H9 (cell line): ENCODE data around the gene VAV2. TPM values are rescaled to one million over a fixed set of nuclear protein-coding genes. Genes with fewer than 3 reads are reported as not detected.
A peak's percentile ranks its signal among the peaks of the same experiment; 100 is the strongest.

Experiments used
- DNase-seq: peaks from one replicate; pipeline ENCODE4 v3.0.0-alpha.2; 2017
- H2AFZ ChIP-seq: one replicate; pipeline ENCODE4 v1.6.1; 2013; ENCODE audit warnings: mild to moderate bottlenecking, low read length, control low read depth, moderate library complexity
- H2AK5ac ChIP-seq: 2 replicates; pipeline ENCODE4 v1.6.1; 2013; ENCODE audit warnings: low read length, control low read depth, mixed read lengths; ENCODE audit not compliant: insufficient read length
- H2BK120ac ChIP-seq: one replicate; pipeline ENCODE4 v1.6.1; 2013; ENCODE audit warnings: low read depth, mild to moderate bottlenecking, low read length, control low read depth, inconsistent platforms; ENCODE audit not compliant: poor library complexity, severe bottlenecking
- H2BK12ac ChIP-seq: 2 replicates; pipeline ENCODE4 v1.6.1; 2013; ENCODE audit warnings: low read length, control low read depth, mixed read lengths, low read depth; ENCODE audit not compliant: insufficient read length
- H2BK15ac ChIP-seq: 2 replicates; pipeline ENCODE4 v1.6.1; 2013; ENCODE audit warnings: low read depth, low read length, control low read depth
- H2BK20ac ChIP-seq: one replicate; pipeline ENCODE4 v1.6.1; 2013; ENCODE audit warnings: low read depth, mild to moderate bottlenecking, low read length, control low read depth, inconsistent platforms; ENCODE audit not compliant: poor library complexity, severe bottlenecking
- H2BK5ac ChIP-seq: 2 replicates; pipeline ENCODE4 v1.6.1; 2013; ENCODE audit warnings: low read length, control low read depth, mixed read lengths; ENCODE audit not compliant: insufficient read length
- H3K14ac ChIP-seq: 2 replicates; pipeline ENCODE4 v1.6.1; 2013; ENCODE audit warnings: low read length, control low read depth; ENCODE audit not compliant: insufficient read depth
- H3K18ac ChIP-seq: 2 replicates; pipeline ENCODE4 v1.6.1; 2013; ENCODE audit warnings: low read depth, mild to moderate bottlenecking, mixed read lengths, low read length, control low read depth; ENCODE audit not compliant: insufficient read length
- H3K23ac ChIP-seq: 2 replicates; pipeline ENCODE4 v1.6.1; 2013; ENCODE audit warnings: low read length, control low read depth, mixed read lengths, low read depth; ENCODE audit not compliant: insufficient read length
- H3K23me2 ChIP-seq: 2 replicates; pipeline ENCODE4 v1.6.1; 2013; ENCODE audit warnings: low read depth, mild to moderate bottlenecking, mixed read lengths, low read length, control low read depth; ENCODE audit not compliant: insufficient read length, poor library complexity, severe bottlenecking
- H3K27ac ChIP-seq: 2 replicates; pipeline ENCODE4 v1.5.1; 2013; ENCODE audit warnings: low read length, control low read depth, mixed read lengths, low read depth; ENCODE audit not compliant: insufficient read length
- H3K27me3 ChIP-seq: 2 replicates; pipeline ENCODE4 v1.6.1; 2013; ENCODE audit warnings: low read length, control low read depth, inconsistent platforms; ENCODE audit not compliant: insufficient read depth
- H3K4ac ChIP-seq: 2 replicates; pipeline ENCODE4 v1.6.1; 2013; ENCODE audit warnings: low read depth, mild to moderate bottlenecking, control low read depth, inconsistent platforms, low read length, moderate library complexity
- H3K4me1 ChIP-seq: 2 replicates; pipeline ENCODE4 v1.6.1; 2013; ENCODE audit warnings: low read length, control low read depth, inconsistent platforms; ENCODE audit not compliant: insufficient read depth
- H3K4me2 ChIP-seq: 2 replicates; pipeline ENCODE4 v1.6.1; 2013; ENCODE audit warnings: low read length, control low read depth, mixed read lengths; ENCODE audit not compliant: insufficient read length, insufficient read depth
- H3K56ac ChIP-seq: 2 replicates; pipeline ENCODE4 v1.6.1; 2013; ENCODE audit warnings: low read depth, mild to moderate bottlenecking, mixed read lengths, low read length, control low read depth; ENCODE audit not compliant: insufficient read length
- H3K79me1 ChIP-seq: 2 replicates; pipeline ENCODE4 v1.6.1; 2013; ENCODE audit warnings: low read depth, mild to moderate bottlenecking, moderate library complexity, low read length, control low read depth, inconsistent platforms; ENCODE audit not compliant: insufficient read depth, poor library complexity, severe bottlenecking
- H3K79me2 ChIP-seq: 2 replicates; pipeline ENCODE4 v1.6.1; 2013; ENCODE audit warnings: low read length, control low read depth, inconsistent platforms; ENCODE audit not compliant: insufficient read depth
- H3K9ac ChIP-seq: 2 replicates; pipeline ENCODE4 v1.6.1; 2013; ENCODE audit warnings: low read length, control low read depth, mixed read lengths; ENCODE audit not compliant: insufficient read length; ENCODE audit errors: extremely low read depth
- H3K9me3 ChIP-seq: one replicate; pipeline ENCODE4 v1.6.1; 2013; ENCODE audit warnings: low read depth, low read length, inconsistent platforms; ENCODE audit not compliant: control insufficient read depth
- H3T11ph ChIP-seq: one replicate; pipeline ENCODE4 v1.6.1; 2013; ENCODE audit warnings: mild to moderate bottlenecking, low read length, control low read depth, inconsistent platforms
- H4K20me1 ChIP-seq: one replicate; pipeline ENCODE4 v1.6.1; 2013; ENCODE audit not compliant: control insufficient read depth, insufficient read length, insufficient read depth
- H4K5ac ChIP-seq: 2 replicates; pipeline ENCODE4 v1.6.1; 2013; ENCODE audit warnings: low read depth, mild to moderate bottlenecking, mixed read lengths, low read length, control low read depth; ENCODE audit not compliant: insufficient read length
- H4K8ac ChIP-seq: replicated peaks from 2 replicates; pipeline ENCODE4 v1.6.1; 2013; ENCODE audit warnings: low read length, control low read depth, mixed read lengths, low read depth; ENCODE audit not compliant: insufficient read length
- H4K91ac ChIP-seq: 2 replicates; pipeline ENCODE4 v1.6.1; 2013; ENCODE audit warnings: low read depth, mild to moderate bottlenecking, moderate library complexity, mixed read lengths, low read length, control low read depth; ENCODE audit not compliant: insufficient read length
- H3K27ac Mint-ChIP-seq, 3 experiments: 2 replicates in 2 of 3; 3 replicates in 1 of 3; pipeline ENCODE4 v1.8.0; 2020 to 2021; ENCODE audit warnings: mixed read lengths in 3 of 3, mild to moderate bottlenecking in 1 of 3, moderate library complexity in 1 of 3
- H3K27me3 Mint-ChIP-seq: 2 replicates; pipeline ENCODE4 v1.8.0; 2021; ENCODE audit warnings: low read depth, mild to moderate bottlenecking, moderate library complexity, mixed read lengths
- H3K36me3 Mint-ChIP-seq, 3 experiments: 2 replicates in 2 of 3; 3 replicates in 1 of 3; pipeline ENCODE4 v1.8.0; 2020 to 2021; ENCODE audit warnings: low read depth in 3 of 3, mixed read lengths in 3 of 3; ENCODE audit not compliant: insufficient read depth in 1 of 3
- H3K4me1 Mint-ChIP-seq, 2 experiments: 2 replicates each; pipeline ENCODE4 v1.8.0; 2020; ENCODE audit warnings: mixed read lengths in 2 of 2
- H3K4me3 Mint-ChIP-seq, 2 experiments: 2 replicates in 1 of 2; 3 replicates in 1 of 2; pipeline ENCODE4 v1.8.0; 2020 to 2021; ENCODE audit warnings: mild to moderate bottlenecking in 2 of 2, mixed read lengths in 2 of 2, moderate library complexity in 1 of 2
- H3K9me3 Mint-ChIP-seq, 2 experiments: 2 replicates in 1 of 2; 3 replicates in 1 of 2; pipeline ENCODE4 v1.8.0; 2020; ENCODE audit warnings: mild to moderate bottlenecking in 2 of 2, mixed read lengths in 2 of 2, moderate library complexity in 1 of 2
- WGBS: extraction: QIAGEN DNeasy Blood & Tissue Kit; methylation state at CpG from one replicate; pipeline ENCODE4 v1.1.7; 2013; ENCODE audit warnings: missing lambda C conversion rate, low lambda C conversion rate, mixed read lengths; ENCODE audit not compliant: insufficient read length; ENCODE audit errors: extremely low coverage; 5-methylcytosine and 5-hydroxymethylcytosine counted together
- total RNA-seq: library from RNA; stranded (reverse); gene quantifications from 2 replicates; pipeline ENCODE4 v1.2.1, GENCODE V29; 2021
- TF ChIP-seq, protein P1 (sequence below): fragments of 200-600 bp; sonication (generic); conservative IDR thresholded peaks from 3 replicates; pipeline ENCODE4 v1.8.0; 2021; ENCODE audit warnings: antibody characterized with exemption, mild to moderate bottlenecking

VAV2 gene
- total RNA-seq, 1 experiment from 2014 or later: 58.7 TPM

DNA sequence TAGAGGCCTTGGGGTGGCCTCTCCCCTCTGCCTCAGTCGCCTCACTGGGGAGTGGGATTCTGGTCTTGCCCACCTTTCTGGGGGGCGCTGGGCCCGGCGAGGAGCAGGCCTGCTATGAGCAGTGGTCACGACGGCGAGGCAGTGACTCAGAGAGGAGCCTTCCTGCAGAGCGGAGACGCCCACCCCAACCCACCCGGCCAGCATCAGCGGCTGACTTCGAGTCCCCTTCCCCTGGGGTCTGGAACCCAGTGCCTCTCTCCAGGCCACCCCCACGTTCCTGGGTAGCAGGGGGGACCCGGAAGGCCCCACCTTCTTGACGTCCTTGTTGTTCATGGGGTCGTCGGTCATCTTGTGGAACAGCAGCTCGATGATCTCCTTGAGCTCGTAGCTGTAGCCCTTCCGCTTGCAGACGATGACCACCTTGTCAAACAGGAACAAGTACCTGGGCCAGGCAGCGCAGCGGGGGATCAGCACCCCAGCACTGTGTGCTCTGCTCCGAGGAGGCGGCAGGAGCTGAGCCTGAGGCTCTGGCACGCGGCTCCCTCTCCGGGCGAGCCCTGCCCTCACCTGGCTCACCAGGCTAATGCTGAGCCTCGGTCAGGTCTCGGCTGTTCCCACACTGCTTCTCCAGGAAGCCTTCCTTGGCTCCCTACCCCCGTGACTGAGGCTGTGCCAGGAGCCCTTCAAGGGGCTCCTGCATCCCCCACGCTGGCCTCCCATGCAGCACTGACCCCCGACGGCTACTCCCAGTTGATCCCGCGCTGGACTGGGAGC is 203.9 kb downstream of the VAV2 start:
- H3K56ac ChIP-seq: no peak overlapping the region
- no peak overlapping the region for H3K27ac ChIP-seq
- no peak overlapping the region for H3K23ac ChIP-seq
- no peaks in the 10 kb centered on the region for H3K27me3 Mint-ChIP-seq
- no peak overlapping the region for H2AFZ ChIP-seq
- no peak overlapping the region for H4K91ac ChIP-seq
- no peak overlapping the region for H2BK5ac ChIP-seq
- H3K9me3 ChIP-seq: no peaks in the 10 kb centered on the region
- WGBS: no CpG with 5 or more reads among the region's 37 CpGs
- H4K20me1 ChIP-seq: no peaks in the 10 kb centered on the region
- H3K4me3 Mint-ChIP-seq: no peak overlapping the region; a peak in 1 of 5 replicates
- H3K23me2 ChIP-seq: no peaks in the 10 kb centered on the region
- no peak overlapping the region for H4K8ac ChIP-seq
- TF ChIP-seq, protein P1, sequence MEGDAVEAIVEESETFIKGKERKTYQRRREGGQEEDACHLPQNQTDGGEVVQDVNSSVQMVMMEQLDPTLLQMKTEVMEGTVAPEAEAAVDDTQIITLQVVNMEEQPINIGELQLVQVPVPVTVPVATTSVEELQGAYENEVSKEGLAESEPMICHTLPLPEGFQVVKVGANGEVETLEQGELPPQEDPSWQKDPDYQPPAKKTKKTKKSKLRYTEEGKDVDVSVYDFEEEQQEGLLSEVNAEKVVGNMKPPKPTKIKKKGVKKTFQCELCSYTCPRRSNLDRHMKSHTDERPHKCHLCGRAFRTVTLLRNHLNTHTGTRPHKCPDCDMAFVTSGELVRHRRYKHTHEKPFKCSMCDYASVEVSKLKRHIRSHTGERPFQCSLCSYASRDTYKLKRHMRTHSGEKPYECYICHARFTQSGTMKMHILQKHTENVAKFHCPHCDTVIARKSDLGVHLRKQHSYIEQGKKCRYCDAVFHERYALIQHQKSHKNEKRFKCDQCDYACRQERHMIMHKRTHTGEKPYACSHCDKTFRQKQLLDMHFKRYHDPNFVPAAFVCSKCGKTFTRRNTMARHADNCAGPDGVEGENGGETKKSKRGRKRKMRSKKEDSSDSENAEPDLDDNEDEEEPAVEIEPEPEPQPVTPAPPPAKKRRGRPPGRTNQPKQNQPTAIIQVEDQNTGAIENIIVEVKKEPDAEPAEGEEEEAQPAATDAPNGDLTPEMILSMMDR: no peak
- peaks cover 20 to 62% (median 40%) of the 10 kb centered on the region in 3 experiments; a peak in 6 of 7 replicates for H3K36me3 Mint-ChIP-seq
- no peak overlapping the region for H2BK15ac ChIP-seq
- no peaks in the 10 kb centered on the region for H3K79me2 ChIP-seq
- H2BK20ac ChIP-seq: no peak overlapping the region
- no peak overlapping the region for H2AK5ac ChIP-seq
- no peak for DNase-seq
- H2BK120ac ChIP-seq: no peak overlapping the region
- H3K9ac ChIP-seq: no peak overlapping the region
- no peaks in the 10 kb centered on the region for H3K27me3 ChIP-seq
- peaks cover 3 to 15% of the 10 kb centered on the region in 2 experiments; a peak in 3 of 4 replicates for H3K4me1 Mint-ChIP-seq
- H3K9me3 Mint-ChIP-seq: no peaks in the 10 kb centered on the region
- no peak overlapping the region for H3K4me2 ChIP-seq
- no peak overlapping the region for H2BK12ac ChIP-seq
- H4K5ac ChIP-seq: no peak overlapping the region
- peak overlapping the region in 2 of 3 experiments; percentile 55 to 80; a peak in 2 of 7 replicates for H3K27ac Mint-ChIP-seq
- no peaks in the 10 kb centered on the region for H3K79me1 ChIP-seq
- H3K4me1 ChIP-seq: no peaks in the 10 kb centered on the region
- no peak overlapping the region for H3K18ac ChIP-seq
- no peak overlapping the region for H3T11ph ChIP-seq
- H3K14ac ChIP-seq: no peak overlapping the region
- H3K4ac ChIP-seq: no peak overlapping the region
